IMR-90 (cell line): Measurements from ENCODE around the gene ERBB4. TPM values are rescaled to one million over a fixed set of nuclear protein-coding genes. Genes with fewer than 3 reads are reported as not detected.

Experiments
- ATAC-seq: fragments of 200-7000 bp; cut with Tn5 transposase; 2 replicates; pipeline ENCODE4 v1.9.1; 2020; ENCODE audit warnings: low read depth, mild to moderate bottlenecking, moderate library complexity
- BruUV-seq: library from RNA; stranded (reverse); fragments of 400-500 nt; replicated peaks from 2 replicates; lab custom pipeline; 2021; lab: Mats Ljungman, UMichigan
- CTCF ChIA-PET: fragments of 300-600 bp; formaldehyde crosslinking; extraction: SDS; loops from one replicate; lab custom pipeline; 2021; ENCODE audit warnings: antibody characterized with exemption; lab: Yijun Ruan, JAX
- POLR2A ChIA-PET: fragments of 300-600 bp; sonication (Branson Sonifier 250); formaldehyde crosslinking; loops from one replicate; lab custom pipeline; 2022; ENCODE audit warnings: antibody characterized with exemption; ENCODE audit not compliant: unreplicated experiment; lab: Charles Lee
- DNase-seq: peaks from one replicate; pipeline ENCODE4 v3.0.0; 2013
- H2AFZ ChIP-seq: replicated peaks from 2 replicates; pipeline ENCODE3; 2013; ENCODE audit warnings: low read length, mild to moderate bottlenecking; ENCODE audit not compliant: poor library complexity
- H2AK5ac ChIP-seq: 2 replicates; pipeline ENCODE4 v1.6.1; 2013; ENCODE audit warnings: low read depth, low read length, inconsistent platforms
- H2AK9ac ChIP-seq: replicated peaks from 2 replicates; pipeline ENCODE3; 2013; ENCODE audit warnings: mild to moderate bottlenecking, low read depth, low read length, moderate library complexity; ENCODE audit not compliant: poor library complexity
- H2BK120ac ChIP-seq: 2 replicates; pipeline ENCODE4 v1.6.1; 2013; ENCODE audit warnings: low read depth, low read length, inconsistent platforms
- H2BK15ac ChIP-seq: 3 replicates; pipeline ENCODE4 v1.6.1; 2013; ENCODE audit warnings: low read depth, low read length, inconsistent platforms
- H2BK20ac ChIP-seq: 2 replicates; pipeline ENCODE4 v1.6.1; 2013; ENCODE audit warnings: low read depth, mild to moderate bottlenecking, inconsistent platforms, low read length, moderate library complexity
- H2BK5ac ChIP-seq: 2 replicates; pipeline ENCODE4 v1.6.1; 2013; ENCODE audit warnings: mild to moderate bottlenecking, low read depth, low read length, inconsistent platforms; ENCODE audit not compliant: poor library complexity, severe bottlenecking
- H3K14ac ChIP-seq: replicated peaks from 2 replicates; pipeline ENCODE4 v1.6.1; 2013; ENCODE audit warnings: low read depth, low read length, inconsistent platforms
- H3K18ac ChIP-seq: 2 replicates; pipeline ENCODE4 v1.6.1; 2013; ENCODE audit warnings: low read depth, low read length, control low read depth
- H3K23ac ChIP-seq: 2 replicates; pipeline ENCODE4 v1.6.1; 2013; ENCODE audit warnings: low read depth, low read length, inconsistent platforms
- H3K27ac ChIP-seq: 2 replicates; pipeline ENCODE4 v1.5.1; 2013; ENCODE audit warnings: mild to moderate bottlenecking, control low read depth, low read length; ENCODE audit not compliant: insufficient read depth
- H3K27me3 ChIP-seq: 2 replicates; pipeline ENCODE4 v1.6.1; 2013; ENCODE audit warnings: low read length; ENCODE audit not compliant: control insufficient read depth, insufficient read depth
- H3K36me3 ChIP-seq: 2 replicates; pipeline ENCODE4 v1.6.1; 2013; ENCODE audit warnings: low read length, mixed read lengths; ENCODE audit not compliant: control insufficient read depth, insufficient read depth
- H3K4ac ChIP-seq: 2 replicates; pipeline ENCODE4 v1.6.1; 2013; ENCODE audit warnings: low read depth, low read length, inconsistent platforms
- H3K4me1 ChIP-seq: 2 replicates; pipeline ENCODE4 v1.6.1; 2013; ENCODE audit warnings: low read length, mixed read lengths; ENCODE audit not compliant: control insufficient read depth, insufficient read depth
- H3K4me2 ChIP-seq: 2 replicates; pipeline ENCODE4 v1.6.1; 2013; ENCODE audit warnings: low read depth, mild to moderate bottlenecking, control low read depth, low read length, moderate library complexity
- H3K4me3 ChIP-seq: 2 replicates; pipeline ENCODE4 v1.5.1; 2013; ENCODE audit warnings: low read depth, mild to moderate bottlenecking, control low read depth, low read length, moderate library complexity; ENCODE audit not compliant: insufficient read depth
- H3K56ac ChIP-seq: 2 replicates; pipeline ENCODE4 v1.6.1; 2013; ENCODE audit warnings: low read length, inconsistent platforms; ENCODE audit not compliant: insufficient read depth; ENCODE audit errors: extremely low read depth
- H3K79me1 ChIP-seq, 2 experiments: 2 replicates each; pipeline ENCODE4 v1.6.1; 2013; ENCODE audit warnings: low read length in 2 of 2, inconsistent platforms in 1 of 2, low read depth in 1 of 2
- H3K9ac ChIP-seq: 2 replicates; pipeline ENCODE4 v1.6.1; 2013; ENCODE audit warnings: low read depth, low read length, control low read depth
- H3K9me1 ChIP-seq: 2 replicates; pipeline ENCODE4 v1.6.1; 2013; ENCODE audit warnings: low read length, inconsistent platforms; ENCODE audit not compliant: insufficient read depth
- H3K9me3 ChIP-seq: 2 replicates; pipeline ENCODE4 v1.6.1; 2013; ENCODE audit warnings: low read length; ENCODE audit not compliant: control insufficient read depth, insufficient read depth
- H4K20me1 ChIP-seq: 2 replicates; pipeline ENCODE4 v1.6.1; 2013; ENCODE audit warnings: low read length, inconsistent platforms; ENCODE audit not compliant: insufficient read depth
- H4K5ac ChIP-seq: 2 replicates; pipeline ENCODE4 v1.6.1; 2013; ENCODE audit warnings: mild to moderate bottlenecking, low read depth, low read length, control low read depth
- H4K8ac ChIP-seq, 2 experiments: 2 replicates each; pipeline ENCODE4 v1.6.1; 2013; ENCODE audit warnings: low read depth in 2 of 2, low read length in 2 of 2, control low read depth in 1 of 2, inconsistent platforms in 1 of 2
- H4K91ac ChIP-seq: 2 replicates; pipeline ENCODE4 v1.6.1; 2013; ENCODE audit warnings: low read depth, low read length, inconsistent platforms; ENCODE audit not compliant: insufficient read depth
- BHLHE40 ChIP-seq: fragments of 150-350 bp; IDR thresholded peaks from 2 replicates; pipeline ENCODE4 v1.6.1; 2016; ENCODE audit warnings: mild to moderate bottlenecking, low read depth, low read length
- CEBPB ChIP-seq: IDR thresholded peaks from 2 replicates; pipeline ENCODE4 v1.6.1; 2012; ENCODE audit warnings: low read depth, low read length, improper control_type of control experiment
- CHD1 ChIP-seq: IDR thresholded peaks from 2 replicates; pipeline ENCODE4 v1.6.1; 2012; ENCODE audit warnings: low read depth, low read length, improper control_type of control experiment
- CTCF ChIP-seq: conservative IDR thresholded peaks from 2 replicates; pipeline ENCODE4 v1.5.1; 2012; ENCODE audit warnings: mild to moderate bottlenecking, low read depth, low read length, improper control_type of control experiment
- FOS ChIP-seq: fragments of 150-350 bp; IDR thresholded peaks from 2 replicates; pipeline ENCODE4 v1.6.1; 2016; ENCODE audit warnings: low read depth, low read length
- MAFK ChIP-seq: IDR thresholded peaks from 2 replicates; pipeline ENCODE4 v1.6.1; 2012; ENCODE audit warnings: low read depth, low read length, improper control_type of control experiment
- MAZ ChIP-seq: IDR thresholded peaks from 2 replicates; pipeline ENCODE4 v1.6.1; 2012; ENCODE audit warnings: low read depth, mild to moderate bottlenecking, low read length, improper control_type of control experiment, moderate library complexity, borderline replicate concordance
- MXI1 ChIP-seq: IDR thresholded peaks from 2 replicates; pipeline ENCODE4 v1.6.1; 2012; ENCODE audit warnings: low read depth, mild to moderate bottlenecking, low read length, moderate library complexity, borderline replicate concordance
- NFE2L2 ChIP-seq: fragments of 150-350 bp; IDR thresholded peaks from 2 replicates; pipeline ENCODE4 v1.6.1; 2016; ENCODE audit warnings: low read depth, mild to moderate bottlenecking, low read length
- POLR2A ChIP-seq: IDR thresholded peaks from 2 replicates; pipeline ENCODE4 v1.6.1; 2012; ENCODE audit warnings: mild to moderate bottlenecking, low read depth, low read length
- RAD21 ChIP-seq: IDR thresholded peaks from 2 replicates; pipeline ENCODE4 v1.6.1; 2012; ENCODE audit warnings: low read length, improper control_type of control experiment
- RCOR1 ChIP-seq: IDR thresholded peaks from 2 replicates; pipeline ENCODE4 v1.6.1; 2012; ENCODE audit warnings: mild to moderate bottlenecking, low read length, improper control_type of control experiment; ENCODE audit not compliant: insufficient replicate concordance
- RFX5 ChIP-seq: IDR thresholded peaks from 2 replicates; pipeline ENCODE4 v1.8.0; 2012; ENCODE audit warnings: low read depth, mild to moderate bottlenecking, low read length, moderate library complexity
- SMC3 ChIP-seq: fragments of 150-350 bp; IDR thresholded peaks from 2 replicates; pipeline ENCODE4 v1.6.1; 2016; ENCODE audit warnings: low read depth, mild to moderate bottlenecking, antibody characterized with exemption, low read length, moderate library complexity
- USF2 ChIP-seq: fragments of 150-350 bp; IDR thresholded peaks from 2 replicates; pipeline ENCODE4 v1.6.1; 2017; ENCODE audit warnings: mild to moderate bottlenecking, antibody characterized with exemption, low read length, low read depth
- dilution Hi-C: fragments of 300-500 bp; cut with HindIII; formaldehyde crosslinking; loops from one replicate; pipeline ENCODE4 v1.14.3; 2018; ENCODE audit warnings: low sequenced_read_pairs; ENCODE audit not compliant: unreplicated experiment
- in situ Hi-C: fragments of 300-500 bp; cut with MboI; formaldehyde crosslinking; loops from 3 replicates; pipeline ENCODE4 v1.14.3; 2019; ENCODE audit warnings: low sequenced_read_pairs, inconsistent platforms, mixed read lengths
- intact Hi-C: fragments of 100-400 bp; cut with micrococcal nuclease; formaldehyde crosslinking; loops from 2 replicates; pipeline ENCODE4 v1.10.0; 2022
- polyA plus RNA-seq, 3 experiments: library from polyadenylated mRNA; depleted of rRNA; stranded (reverse); fragments of >200 nt; gene quantifications; 2 replicates each; pipeline ENCODE4 v1.2.3, GENCODE V29; 2012; ENCODE audit warnings: low replicate concordance in 1 of 3
- total RNA-seq: library from RNA; depleted of rRNA; stranded (reverse); fragments of >200 nt; gene quantifications from 2 replicates; pipeline ENCODE4 v1.2.3, GENCODE V29; 2012

The ERBB4 gene
- total and polyA plus RNA-seq, 2 of the 4 experiments (the other 2 are of a cell fraction) = not detected

- no peak for TF ChIP-seq CHD1
Observed at GRCh38 chr2:212034841-212035585, 503.6 kb downstream of the ERBB4 start (continued).

GRCh38 chr2:212033888-212034287 lies 504.7 kb downstream of the ERBB4 start:
- Histone ChIP-seq H3K56ac (no peak overlapping the region), H3K23ac (no peak overlapping the region), H2BK15ac (no peak overlapping the region), H3K4me1 (0 out of 2 replicates have a peak, but pooled peaks cover 1% of the 10 kb centered on the region), H3K4ac (no peak overlapping the region), H4K8ac (no peak overlapping the region), H3K9me3 (no peaks in the 10 kb centered on the region), H3K27me3 (no peaks in the 10 kb centered on the region), H3K9me1 (no peaks in the 10 kb centered on the region), H3K18ac (no peak overlapping the region), H4K91ac (no peak overlapping the region), H2AK5ac (no peak overlapping the region), H2BK5ac (no peak overlapping the region), H2BK120ac (no peak overlapping the region), H2AFZ (no peak overlapping the region), H3K79me1 (no peaks in the 10 kb centered on the region), H2AK9ac (no peak overlapping the region), H4K5ac (no peak overlapping the region), H3K14ac (no peak overlapping the region), H2BK20ac (no peak overlapping the region), H3K4me3 (no peak overlapping the region), H3K36me3 (no peaks in the 10 kb centered on the region), H4K20me1 (no peaks in the 10 kb centered on the region), H3K9ac (no peak overlapping the region), H3K27ac (no peak overlapping the region), H3K4me2 (no peak overlapping the region)
- no peak for DNase-seq
- intact Hi-C loops = no loop called here
- ChIA-PET POLR2A (no interaction called here), CTCF (no interaction called here)
- in situ Hi-C loops = no loop called here
- no peak for ATAC-seq
- dilution Hi-C loops = no loop called here
- BruUV-seq = no TSS peak
- TF ChIP-seq FOS = no peak
- TF ChIP-seq USF2 = no peak
- no peak for TF ChIP-seq MAFK
- no peak for TF ChIP-seq CHD1
- TF ChIP-seq SMC3 = no peak
- no peak for TF ChIP-seq POLR2A
- TF ChIP-seq RFX5 = no peak
- TF ChIP-seq NFE2L2 = no peak
- no peak for TF ChIP-seq RAD21
- TF ChIP-seq BHLHE40 = no peak
- no peak for TF ChIP-seq MAZ
- no peak for TF ChIP-seq CEBPB
- no peak for TF ChIP-seq CTCF
- TF ChIP-seq MXI1 = no peak
- no peak for TF ChIP-seq RCOR1
